Measurements from ENCODE around the gene MBNL1. TPM values are rescaled to one million over a fixed set of nuclear protein-coding genes. Genes with fewer than 3 reads are reported as not detected.
"Not testable (repeated sequence)": the region's sequence is repeated elsewhere in the genome, so short reads cannot be mapped to it uniquely, and the experiment has no call there.

The MBNL1 gene
- total and polyA plus RNA-seq, 2 of the 4 experiments (the other 2 are of a cell fraction) = 127 to 664 TPM

- H2BK5ac ChIP-seq (ENCODE audit: low read depth, low read length, poor library complexity, severe bottlenecking); H4K8ac ChIP-seq (ENCODE audit: low read depth in 2 of 2, low read length in 2 of 2); in situ Hi-C loops (cut with MboI; ENCODE audit: low sequenced_read_pairs); H3K4ac ChIP-seq (ENCODE audit: low read depth, low read length); H4K5ac ChIP-seq (ENCODE audit: low read depth, low read length); H3K9me3 ChIP-seq (ENCODE audit: control insufficient read depth, insufficient read depth, low read length); H2AK9ac ChIP-seq (replicated peaks; ENCODE audit: low read depth, low read length, poor library complexity); H3K9ac ChIP-seq (ENCODE audit: low read depth, low read length); H2BK20ac ChIP-seq (ENCODE audit: low read depth, low read length); H3K14ac ChIP-seq (replicated peaks; ENCODE audit: low read depth, low read length); DNase-seq; H4K91ac ChIP-seq (ENCODE audit: insufficient read depth, low read depth, low read length); dilution Hi-C loops (cut with HindIII; ENCODE audit: low sequenced_read_pairs, unreplicated experiment); H3K18ac ChIP-seq (ENCODE audit: low read depth, low read length); H2AFZ ChIP-seq (replicated peaks; ENCODE audit: low read length, poor library complexity); H3K27me3 ChIP-seq (ENCODE audit: control insufficient read depth, insufficient read depth, low read length); H2BK120ac ChIP-seq (ENCODE audit: low read depth, low read length); H3K23ac ChIP-seq (ENCODE audit: low read depth, low read length); H3K27ac ChIP-seq (ENCODE audit: insufficient read depth, low read length); H3K4me3 ChIP-seq (ENCODE audit: insufficient read depth, low read depth, low read length); H3K9me1 ChIP-seq (ENCODE audit: insufficient read depth, low read length); H2BK15ac ChIP-seq (ENCODE audit: low read depth, low read length); POLR2A ChIA-PET (ENCODE audit: unreplicated experiment); intact Hi-C loops (cut with micrococcal nuclease); ATAC-seq (ENCODE audit: low read depth); H3K4me2 ChIP-seq (ENCODE audit: low read depth, low read length); BruUV-seq (replicated peaks); H3K36me3 ChIP-seq (ENCODE audit: control insufficient read depth, insufficient read depth, low read length); H2AK5ac ChIP-seq (ENCODE audit: low read depth, low read length); H3K56ac ChIP-seq (ENCODE audit: extremely low read depth, insufficient read depth, low read length): not testable (repeated sequence)
- CTCF ChIA-PET = interaction anchor here (0.7 kb wide), 1 partner anchor 13 kb away, joined by 3 read pairs; no protein-coding TSS in a partner anchor
- H4K20me1 ChIP-seq (ENCODE audit: insufficient read depth, low read length) = peaks cover 46% of the 10 kb centered on the region
- peaks cover 14 to 41% of the 10 kb centered on the region in 2 experiments for H3K79me1 ChIP-seq (ENCODE audit: low read depth in 1 of 2, low read length in 2 of 2)
- peaks cover 14% of the 10 kb centered on the region for H3K4me1 ChIP-seq (ENCODE audit: control insufficient read depth, insufficient read depth, low read length)
- 96% methylated on average over 4 of the region's 6 CpGs; no CpG with 5 or more reads in 1 of the 2 experiments for WGBS, 2 experiments (ENCODE audit: extremely low coverage in 2 of 2, insufficient read length in 1 of 2)
Observed at GRCh38 chr3:152372633-152373032, 103.9 kb downstream of the MBNL1 start.
